GM23338 (cell line): ENCODE data around the gene ETFBKMT. TPM values are rescaled to one million over a fixed set of nuclear protein-coding genes. Genes with fewer than 3 reads are reported as not detected.
A peak's percentile ranks its signal among the peaks of the same experiment; 100 is the strongest.

ENCODE experiments used
- ATAC-seq: fragments of 200-7000 bp; cut with Tn5 transposase; 3 replicates; pipeline ENCODE4 v1.9.1; 2020
- DNase-seq: peaks from one replicate; pipeline ENCODE4 v3.0.0-alpha.2; 2015; ENCODE audit warnings: low spot score
- H2AFZ ChIP-seq: fragments of 200-600 bp; sonication (generic); 2 replicates; pipeline ENCODE4 v1.8.0; 2016; ENCODE audit warnings: antibody characterized with exemption, mild to moderate bottlenecking, moderate library complexity
- H3F3A ChIP-seq: fragments of 200-600 bp; sonication (generic); replicated peaks from 2 replicates; pipeline ENCODE4 v1.8.0; 2017; ENCODE audit warnings: antibody characterized with exemption, mixed run types, low read depth
- H3K27ac ChIP-seq: fragments of 200-600 bp; sonication (generic); 2 replicates; pipeline ENCODE4 v1.6.1; 2016; ENCODE audit warnings: low read depth
- H3K27me3 ChIP-seq: fragments of 200-600 bp; sonication (generic); 2 replicates; pipeline ENCODE4 v1.8.0; 2016; ENCODE audit warnings: mild to moderate bottlenecking, mixed run types, moderate library complexity; ENCODE audit not compliant: insufficient read depth
- H3K36me3 ChIP-seq: fragments of 200-600 bp; sonication (generic); 2 replicates; pipeline ENCODE4 v1.8.0; 2016; ENCODE audit warnings: mild to moderate bottlenecking; ENCODE audit not compliant: insufficient read depth
- H3K4me1 ChIP-seq: fragments of 200-600 bp; sonication (generic); 2 replicates; pipeline ENCODE4 v1.8.0; 2016; ENCODE audit warnings: mild to moderate bottlenecking, moderate library complexity; ENCODE audit not compliant: insufficient read depth
- H3K4me2 ChIP-seq: fragments of 200-600 bp; sonication (generic); 2 replicates; pipeline ENCODE4 v1.7.1; 2017; ENCODE audit warnings: mixed run types
- H3K4me3 ChIP-seq: fragments of 200-600 bp; sonication (generic); 2 replicates; pipeline ENCODE4 v1.6.1; 2016; ENCODE audit warnings: mixed run types
- H3K79me2 ChIP-seq: fragments of 200-600 bp; sonication (generic); replicated peaks from 2 replicates; pipeline ENCODE4 v1.8.0; 2017; ENCODE audit warnings: mild to moderate bottlenecking; ENCODE audit not compliant: insufficient read depth
- H3K9me2 ChIP-seq: fragments of 200-600 bp; sonication (generic); 2 replicates; pipeline ENCODE4 v1.8.0; 2017; ENCODE audit not compliant: insufficient read depth
- H4K20me1 ChIP-seq: fragments of 200-600 bp; sonication (generic); replicated peaks from 2 replicates; pipeline ENCODE4 v1.8.0; 2017; ENCODE audit warnings: mild to moderate bottlenecking; ENCODE audit not compliant: insufficient read depth
- H3K27ac Mint-ChIP-seq: 2 replicates; pipeline ENCODE4 v1.8.0; 2020; ENCODE audit warnings: inconsistent platforms, mild to moderate bottlenecking, moderate library complexity, mixed read lengths
- H3K27me3 Mint-ChIP-seq: 3 replicates; pipeline ENCODE4 v1.8.0; 2022; ENCODE audit warnings: low read depth, mild to moderate bottlenecking, moderate library complexity, mixed read lengths, inconsistent platforms; ENCODE audit not compliant: insufficient read depth, poor library complexity
- H3K36me3 Mint-ChIP-seq: 3 replicates; pipeline ENCODE4 v1.8.0; 2021; ENCODE audit warnings: low read depth, mild to moderate bottlenecking, inconsistent platforms, moderate library complexity, mixed read lengths
- H3K4me1 Mint-ChIP-seq: 3 replicates; pipeline ENCODE4 v1.8.0; 2020; ENCODE audit warnings: mild to moderate bottlenecking, inconsistent platforms, mixed read lengths
- H3K4me3 Mint-ChIP-seq: 3 replicates; pipeline ENCODE4 v1.8.0; 2021; ENCODE audit warnings: moderate library complexity, mild to moderate bottlenecking, inconsistent platforms, mixed read lengths
- H3K9me3 Mint-ChIP-seq: 3 replicates; pipeline ENCODE4 v1.8.0; 2020; ENCODE audit warnings: moderate library complexity, mild to moderate bottlenecking, inconsistent platforms, mixed read lengths
- CREB1 ChIP-seq: fragments of 250-450 bp; sonication (Bioruptor Pico); IDR thresholded peaks from 2 replicates; pipeline ENCODE4 v1.5.0; 2020; ENCODE audit warnings: low read depth, mild to moderate bottlenecking, moderate library complexity
- CTCF ChIP-seq, 2 experiments: fragments of 200-600 bp in 1 of 2; sonication (generic) in 1 of 2; conservative IDR thresholded peaks; 2 replicates each; pipeline versions ENCODE4 v1.5.1 to v1.6.1; 2016 to 2017; ENCODE audit warnings: antibody characterized with exemption in 2 of 2, low read depth in 2 of 2, mild to moderate bottlenecking in 2 of 2, moderate library complexity in 1 of 2
- ETS1 ChIP-seq: IDR thresholded peaks from 2 replicates; pipeline ENCODE4 v1.6.1; 2016; ENCODE audit warnings: antibody characterized with exemption
- EZH2 ChIP-seq: fragments of 200-600 bp; sonication (generic); IDR thresholded peaks from one replicate; pipeline ENCODE4 v1.8.0; 2017; ENCODE audit warnings: antibody characterized with exemption, mild to moderate bottlenecking, low read depth; ENCODE audit not compliant: unreplicated experiment
- EZH2phosphoT487 ChIP-seq: fragments of 200-600 bp; sonication (generic); IDR thresholded peaks from one replicate; pipeline ENCODE4 v1.8.1; 2018; ENCODE audit warnings: antibody characterized with exemption; ENCODE audit not compliant: unreplicated experiment
- JUNB ChIP-seq: IDR thresholded peaks from one replicate; pipeline ENCODE4 v1.6.1; 2016; ENCODE audit warnings: antibody characterized with exemption; ENCODE audit not compliant: unreplicated experiment
- NANOG ChIP-seq: IDR thresholded peaks from 2 replicates; pipeline ENCODE4 v1.6.1; 2016; ENCODE audit warnings: antibody characterized with exemption, borderline replicate concordance
- POLR2AphosphoS5 ChIP-seq: IDR thresholded peaks from 2 replicates; pipeline ENCODE4 v1.6.1; 2016; ENCODE audit warnings: antibody characterized with exemption, low read depth
- REST ChIP-seq: IDR thresholded peaks from one replicate; pipeline ENCODE4 v1.6.1; 2018; ENCODE audit warnings: antibody characterized with exemption; ENCODE audit not compliant: unreplicated experiment
- STAT1 ChIP-seq: IDR thresholded peaks from one replicate; pipeline ENCODE4 v1.6.1; 2016; ENCODE audit warnings: antibody characterized with exemption; ENCODE audit not compliant: unreplicated experiment
- ZNF114 ChIP-seq: fragments of 250-450 bp; sonication (Bioruptor Pico); IDR thresholded peaks from 2 replicates; pipeline ENCODE4 v1.5.0; 2020; ENCODE audit warnings: mild to moderate bottlenecking, moderate library complexity
- ZNF331 ChIP-seq: fragments of 250-450 bp; sonication (Bioruptor Pico); IDR thresholded peaks from 2 replicates; pipeline ENCODE4 v1.5.0; 2020; ENCODE audit warnings: low read depth, mild to moderate bottlenecking, moderate library complexity
- ZNF462 ChIP-seq: fragments of 250-450 bp; sonication (Bioruptor Pico); IDR thresholded peaks from 2 replicates; pipeline ENCODE4 v1.5.0; 2020; ENCODE audit warnings: mild to moderate bottlenecking, moderate library complexity
- polyA plus RNA-seq: library from polyadenylated mRNA; unstranded; fragments of >200 nt; fragmentation: Nextera tagmentation; extraction: Ambion mirVana; gene quantifications from 2 replicates; pipeline ENCODE4 v1.2.1, GENCODE V29; 2016
- total RNA-seq: library from RNA; depleted of rRNA; stranded (reverse); fragments of >200 nt; shearing (Covaris generic); gene quantifications from 2 replicates; pipeline ENCODE4 v1.2.3, GENCODE V29; 2014

ETFBKMT gene
- total and polyA plus RNA-seq, 2 experiments from 2014 or later = 0.79 to 3.2 TPM

- Histone ChIP-seq H3K79me2 (no peaks in the 10 kb centered on the region), H3K9me2 (no peaks in the 10 kb centered on the region), H4K20me1 (no peaks in the 10 kb centered on the region), H3K27ac (no peak overlapping the region), H3K36me3 (no peaks in the 10 kb centered on the region), H2AFZ (peak overlapping the region; percentile 20; the same call in 1 of the 2 replicates), H3K4me1 (no peaks in the 10 kb centered on the region; the same call in 1 of the 2 replicates), H3F3A (no peaks in the 10 kb centered on the region), H3K4me2 (no peak overlapping the region), H3K27me3 (no peaks in the 10 kb centered on the region), H3K4me3 (no peak overlapping the region)
- no peak overlapping the region for H3K27ac Mint-ChIP-seq
- H3K4me3 Mint-ChIP-seq = no peak overlapping the region
- TF ChIP-seq EZH2 = no peak
- TF ChIP-seq ZNF331 (CRISPR knock-in tag) = no peak
- no peak for TF ChIP-seq REST
- TF ChIP-seq ZNF462 = no peak
- TF ChIP-seq NANOG = no peak
- no peak for TF ChIP-seq CREB1
- TF ChIP-seq ETS1 = no peak
- no peak for TF ChIP-seq CTCF (conservative IDR thresholded peaks at IDR 0.05; ENCODE audit: low read depth in 2 of 2)
- TF ChIP-seq EZH2phosphoT487 = no peak
- TF ChIP-seq STAT1 = no peak
- no peak for TF ChIP-seq JUNB
- TF ChIP-seq POLR2AphosphoS5 = no peak
- no peak for TF ChIP-seq ZNF114 (CRISPR knock-in tag)
- ATAC-seq (no peak), DNase-seq (no peak)
- H3K9me3 Mint-ChIP-seq = no peaks in the 10 kb centered on the region
- H3K36me3 Mint-ChIP-seq = no peaks in the 10 kb centered on the region
- peaks cover 6% of the 10 kb centered on the region for H3K27me3 Mint-ChIP-seq
- H3K4me1 Mint-ChIP-seq = peaks cover 3% of the 10 kb centered on the region; the same call in 1 of the 3 replicates
Measured at GRCh38 chr12:31651893-31652521, 7.5 kb upstream of the ETFBKMT start.
